Stimulated activated CD8-positive, alpha-beta memory T cell treated with anti-CD3 and anti-CD28 coated beads, Interleukin-12 subunit alpha, Interleukin-12 subunit beta, amount 100 ng/mL, for 24 hours (primary cell): ENCODE data around the gene NAV2.
"Not testable (repeated sequence)": the region's sequence is repeated elsewhere in the genome, so short reads cannot be mapped to it uniquely, and the experiment has no call there.

Experiments
- DNase-seq: peaks from one replicate; pipeline ENCODE4 v3.0.0-alpha.2; 2020; ENCODE audit errors: extremely low read depth

The NAV2 gene

GRCh38 chr11:19949606-19950005 lies 237.0 kb downstream of the NAV2 start:
- DNase-seq, result no peak

- DNase-seq, result no peak
Measured at GRCh38 chr11:19951558-19952115, 239.0 kb downstream of the NAV2 start.

- no peak for DNase-seq
Measured at GRCh38 chr11:19952116-19952605, 239.5 kb downstream of the NAV2 start.

- no peak for DNase-seq
Measured at GRCh38 chr11:19952911-19953310, 240.3 kb downstream of the NAV2 start.

- DNase-seq, result no peak
Measured at GRCh38 chr11:19953336-19953735, 240.7 kb downstream of the NAV2 start.

GRCh38 chr11:19953909-19954308 lies 241.3 kb downstream of the NAV2 start:
- DNase-seq, result no peak

GRCh38 chr11:19954899-19955298 lies 242.3 kb downstream of the NAV2 start:
- DNase-seq, result no peak

- no peak for DNase-seq
Measured at GRCh38 chr11:19955660-19956059, 243.0 kb downstream of the NAV2 start.

- DNase-seq, result no peak
Measured at GRCh38 chr11:19956228-19956627, 243.6 kb downstream of the NAV2 start.

GRCh38 chr11:19957294-19957943 lies 244.8 kb downstream of the NAV2 start:
- no peak for DNase-seq

GRCh38 chr11:19958204-19958603 lies 245.6 kb downstream of the NAV2 start:
- DNase-seq, result no peak

- DNase-seq, result no peak
Measured at GRCh38 chr11:19959210-19959609, 246.6 kb downstream of the NAV2 start.

GRCh38 chr11:19959648-19960059 lies 247.0 kb downstream of the NAV2 start:
- DNase-seq, result no peak

- DNase-seq, result not testable (repeated sequence)
Measured at GRCh38 chr11:19960410-19960809, 247.8 kb downstream of the NAV2 start.

GRCh38 chr11:19961225-19961624 lies 248.6 kb downstream of the NAV2 start:
- DNase-seq, result no peak

- no peak for DNase-seq
Measured at GRCh38 chr11:19962053-19962800, 249.6 kb downstream of the NAV2 start.

- DNase-seq, result no peak
Measured at GRCh38 chr11:19962801-19963175, 250.2 kb downstream of the NAV2 start.

GRCh38 chr11:19963697-19964387 lies 251.2 kb downstream of the NAV2 start:
- no peak for DNase-seq

- DNase-seq, result no peak
Measured at GRCh38 chr11:19966441-19966840, 253.8 kb downstream of the NAV2 start.

GRCh38 chr11:19966927-19967326 lies 254.3 kb downstream of the NAV2 start:
- no peak for DNase-seq

- DNase-seq, result no peak
Measured at GRCh38 chr11:19967787-19968186, 255.2 kb downstream of the NAV2 start.

GRCh38 chr11:19968860-19969259 lies 256.2 kb downstream of the NAV2 start:
- no peak for DNase-seq
